Measurements from ENCODE around the gene ARMC2. TPM values are rescaled to one million over a fixed set of nuclear protein-coding genes. Genes with fewer than 3 reads are reported as not detected.
"Not testable (repeated sequence)": the region's sequence is repeated elsewhere in the genome, so short reads cannot be mapped to it uniquely, and the experiment has no call there.

Gene ARMC2
- total RNA-seq, 1 donor from 2014 or later: 1.1 TPM

GRCh38 chr6:108904741-108905140 is 56.5 kb downstream of the ARMC2 start:
- no peak for DNase-seq (ENCODE audit: extremely low read depth, low read depth, low spot score)

GRCh38 chr6:108914235-108915022 is 66.2 kb downstream of the ARMC2 start:
- DNase-seq (ENCODE audit: extremely low read depth, low read depth, low spot score): no peak

GRCh38 chr6:108915258-108915657 is 67.0 kb downstream of the ARMC2 start:
- no peak for DNase-seq (ENCODE audit: extremely low read depth, low read depth, low spot score)

- no peak for DNase-seq (ENCODE audit: extremely low read depth, low read depth, low spot score)
These were observed 67.9 kb downstream of the ARMC2 start for GRCh38 chr6:108916026-108916686.

- DNase-seq (ENCODE audit: extremely low read depth, low read depth, low spot score): no peak
These were observed 72.5 kb downstream of the ARMC2 start for GRCh38 chr6:108920751-108921150.

GRCh38 chr6:108921547-108922361 is 73.5 kb downstream of the ARMC2 start:
- DNase-seq (ENCODE audit: extremely low read depth, low read depth, low spot score): no peak

- no peak for DNase-seq (ENCODE audit: extremely low read depth, low read depth, low spot score)
These were observed 74.3 kb downstream of the ARMC2 start for GRCh38 chr6:108922499-108922898.

- DNase-seq (ENCODE audit: extremely low read depth, low read depth, low spot score): no peak
These were observed 79.7 kb downstream of the ARMC2 start for GRCh38 chr6:108927927-108928326.

- no peak for DNase-seq (ENCODE audit: extremely low read depth, low read depth, low spot score)
These were observed 80.4 kb downstream of the ARMC2 start for GRCh38 chr6:108928650-108929049.

GRCh38 chr6:108931090-108931489 is 82.9 kb downstream of the ARMC2 start:
- DNase-seq (ENCODE audit: extremely low read depth, low read depth, low spot score): not testable (repeated sequence)

GRCh38 chr6:108937170-108937569 is 88.9 kb downstream of the ARMC2 start:
- no peak for DNase-seq (ENCODE audit: extremely low read depth, low read depth, low spot score)

- DNase-seq (ENCODE audit: extremely low read depth, low read depth, low spot score): no peak
These were observed 92.5 kb downstream of the ARMC2 start for GRCh38 chr6:108940741-108941140.

GRCh38 chr6:108941281-108941680 is 93.1 kb downstream of the ARMC2 start:
- no peak for DNase-seq (ENCODE audit: extremely low read depth, low read depth, low spot score)

- DNase-seq (ENCODE audit: extremely low read depth, low read depth, low spot score): no peak
These were observed 93.6 kb downstream of the ARMC2 start for GRCh38 chr6:108941859-108942258.

GRCh38 chr6:108942556-108943492 is 94.6 kb downstream of the ARMC2 start:
- DNase-seq (ENCODE audit: extremely low read depth, low read depth, low spot score): no peak

GRCh38 chr6:108944071-108944470 is 95.8 kb downstream of the ARMC2 start:
- DNase-seq (ENCODE audit: extremely low read depth, low read depth, low spot score): no peak

GRCh38 chr6:108944707-108945680 is 96.8 kb downstream of the ARMC2 start:
- no peak for DNase-seq (ENCODE audit: extremely low read depth, low read depth, low spot score)

- DNase-seq (ENCODE audit: extremely low read depth, low read depth, low spot score): no peak
These were observed 97.5 kb downstream of the ARMC2 start for GRCh38 chr6:108945681-108946159.

- no peak for DNase-seq (ENCODE audit: extremely low read depth, low read depth, low spot score)
These were observed 98.5 kb downstream of the ARMC2 start for GRCh38 chr6:108946695-108947094.

Data from glomerular endothelial cell (primary cell).